ENCODE results near the gene KNDC1. TPM values are rescaled to one million over a fixed set of nuclear protein-coding genes. Genes with fewer than 3 reads are reported as not detected.
A peak's percentile ranks its signal among the peaks of the same experiment; 100 is the strongest.

Gene KNDC1
- total RNA-seq, 1 donor = 5.6 TPM

GRCh38 chr10:133245439-133246235 is 85.6 kb downstream of the KNDC1 start:
- peak; percentile 37 for DNase-seq (ENCODE audit: low read depth)
- H3K4me3 ChIP-seq (ENCODE audit: low read depth, low read length) = no peak overlapping the region

GRCh38 chr10:133246236-133246626 is 86.2 kb downstream of the KNDC1 start:
- H3K4me3 ChIP-seq (ENCODE audit: low read depth, low read length) = no peak overlapping the region
- TF ChIP-seq CTCF (IDR thresholded peaks at IDR 0.05; ENCODE audit: insufficient read depth, low read depth, low read length) = no peak
- no peak for DNase-seq (ENCODE audit: low read depth)

More at GRCh38 chr10:133245439-133246235, 85.6 kb downstream of the KNDC1 start:
- TF ChIP-seq CTCF (IDR thresholded peaks at IDR 0.05; ENCODE audit: insufficient read depth, low read depth, low read length) = no peak

- no peak overlapping the region for H3K4me3 ChIP-seq (ENCODE audit: low read depth, low read length)
- TF ChIP-seq CTCF (IDR thresholded peaks at IDR 0.05; ENCODE audit: insufficient read depth, low read depth, low read length) = no peak
- no peak for DNase-seq (ENCODE audit: low read depth)
These were observed 87.8 kb downstream of the KNDC1 start for GRCh38 chr10:133247681-133248333.

- TF ChIP-seq CTCF (IDR thresholded peaks at IDR 0.05; ENCODE audit: insufficient read depth, low read depth, low read length) = no peak
- H3K4me3 ChIP-seq (ENCODE audit: low read depth, low read length) = no peak overlapping the region
- DNase-seq (ENCODE audit: low read depth) = no peak
These were observed 88.3 kb downstream of the KNDC1 start for GRCh38 chr10:133248334-133248715.

- no peak overlapping the region for H3K4me3 ChIP-seq (ENCODE audit: low read depth, low read length)
- TF ChIP-seq CTCF (IDR thresholded peaks at IDR 0.05; ENCODE audit: insufficient read depth, low read depth, low read length) = no peak
- no peak for DNase-seq (ENCODE audit: low read depth)
These were observed 89.2 kb downstream of the KNDC1 start for GRCh38 chr10:133249094-133249780.

GRCh38 chr10:133249975-133250754 is 90.1 kb downstream of the KNDC1 start:
- DNase-seq (ENCODE audit: low read depth) = peak; percentile 9
- no peak for TF ChIP-seq CTCF (IDR thresholded peaks at IDR 0.05; ENCODE audit: insufficient read depth, low read depth, low read length)
- no peak overlapping the region for H3K4me3 ChIP-seq (ENCODE audit: low read depth, low read length)
